Lung (tissue), 12 donors: ENCODE results near the gene PNMA8B. TPM values are rescaled to one million over a fixed set of nuclear protein-coding genes. Genes with fewer than 3 reads are reported as not detected.

Experiments
- ATAC-seq: fragments of 200-7000 bp; cut with Tn5 transposase; one replicate; pipeline ENCODE4 v1.9.1; 2020; ENCODE audit warnings: moderate number of reproducible peaks; ENCODE audit not compliant: insufficient read depth, low FRiP score
- DNase-seq, 3 donors: peaks; one replicate each; pipeline ENCODE4 v3.0.0-alpha.2; 2013 to 2017
- H3K27ac ChIP-seq, 2 donors: one replicate each; pipeline ENCODE4 v1.5.1; 2013; ENCODE audit warnings: mild to moderate bottlenecking in 2 of 2, moderate library complexity in 2 of 2, control low read depth in 1 of 2, inconsistent platforms in 1 of 2, low read depth in 1 of 2, low read length in 1 of 2
- H3K27me3 ChIP-seq, 3 donors: one replicate each; pipeline ENCODE4 v1.5.1; 2013; ENCODE audit warnings: low read length in 2 of 3; ENCODE audit not compliant: control insufficient read depth in 3 of 3, insufficient read depth in 3 of 3
- H3K36me3 ChIP-seq, 4 donors: one replicate each; pipeline ENCODE4 v1.5.1; 2013; ENCODE audit warnings: low read length in 4 of 4, mild to moderate bottlenecking in 1 of 4, moderate library complexity in 1 of 4; ENCODE audit not compliant: control insufficient read depth in 4 of 4, insufficient read depth in 4 of 4
- H3K4me1 ChIP-seq, 5 donors: one replicate each; pipeline ENCODE4 v1.5.1; 2013; ENCODE audit warnings: low read length in 5 of 5, mild to moderate bottlenecking in 2 of 5, moderate library complexity in 1 of 5; ENCODE audit not compliant: control insufficient read depth in 5 of 5, insufficient read depth in 5 of 5
- H3K4me3 ChIP-seq: one replicate; pipeline ENCODE4 v1.5.1; 2013; ENCODE audit warnings: mild to moderate bottlenecking, control low read depth, moderate library complexity
- H3K9ac ChIP-seq, 2 donors: one replicate each; pipeline ENCODE4 v1.5.1; 2013; ENCODE audit warnings: low read length in 2 of 2, control low read depth in 1 of 2; ENCODE audit not compliant: insufficient read depth in 1 of 2
- H3K9me3 ChIP-seq, 4 donors: one replicate each; pipeline ENCODE4 v1.5.1; 2013; ENCODE audit warnings: low read length in 3 of 4, mild to moderate bottlenecking in 1 of 4, moderate library complexity in 1 of 4; ENCODE audit not compliant: control insufficient read depth in 4 of 4, insufficient read depth in 3 of 4
- WGBS, 2 donors: extraction: QIAGEN DNeasy Blood & Tissue Kit; methylation state at CpG; one replicate each; pipeline ENCODE4 v1.1.7; 2013; 5-methylcytosine and 5-hydroxymethylcytosine counted together
- polyA plus RNA-seq, 2 donors: library from polyadenylated mRNA; stranded (reverse); fragments of 200-250 nt; gene quantifications; one replicate each; pipeline ENCODE4 v1.2.1, GENCODE V29; 2013
- total RNA-seq, 2 donors: library from RNA; depleted of rRNA in 1 of 2; stranded (reverse); fragments of >200 nt in 1 of 2; gene quantifications; one replicate each; pipeline ENCODE4 v1.2.1, GENCODE V29; 2014 to 2021
- TF ChIP-seq, protein P1 (sequence below): IDR thresholded peaks from 2 replicates; pipeline ENCODE4 v1.5.1; 2012; ENCODE audit warnings: mild to moderate bottlenecking; ENCODE audit errors: control extremely low read depth, extremely low read depth
- donor health status: control.
- donor health status: control.
- donor health status: Bipolar disorder and iron deficiency.
- donor health status: healthy.
- donor health status: DM: yes; HTN: yes; CAD: no.

The PNMA8B gene
- total and polyA plus RNA-seq, 4 donors: 0.48 to 4.1 (median 1.2) TPM

DNA sequence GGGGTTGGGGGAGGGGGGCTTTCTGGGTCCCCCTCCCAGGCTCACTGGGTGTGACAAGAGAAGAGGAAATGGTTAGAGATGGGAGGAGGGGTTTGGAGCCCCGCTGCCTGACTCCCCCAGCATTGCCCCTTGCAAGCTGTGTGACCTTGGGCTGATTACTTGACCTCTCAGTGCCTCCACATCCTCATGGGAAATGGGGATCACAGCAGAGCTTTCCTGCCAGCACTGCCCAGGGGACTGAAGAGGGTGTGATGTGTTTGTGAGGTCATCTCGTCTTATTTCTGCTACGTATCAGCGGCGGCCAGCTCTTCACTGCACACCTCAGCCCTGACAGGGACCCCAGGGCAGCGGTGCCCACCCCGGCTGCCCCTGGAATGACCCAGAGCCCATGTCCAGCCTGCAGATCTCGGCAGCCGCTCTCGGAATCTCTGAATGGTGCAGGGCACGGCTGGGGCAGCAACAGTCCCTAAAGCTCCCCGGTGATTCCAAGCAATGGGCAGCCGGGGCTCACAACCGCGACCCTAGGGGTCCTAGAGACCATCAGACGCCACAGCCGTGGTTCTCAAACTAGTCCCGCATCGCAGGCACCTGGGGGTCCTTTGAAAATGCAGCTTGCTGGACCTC lies 8.4 kb downstream of the PNMA8B start:
- peaks cover 2 to 36% (median 9%) of the 10 kb centered on the region in 3 donors for H3K27me3 ChIP-seq
- TF ChIP-seq, protein P1, sequence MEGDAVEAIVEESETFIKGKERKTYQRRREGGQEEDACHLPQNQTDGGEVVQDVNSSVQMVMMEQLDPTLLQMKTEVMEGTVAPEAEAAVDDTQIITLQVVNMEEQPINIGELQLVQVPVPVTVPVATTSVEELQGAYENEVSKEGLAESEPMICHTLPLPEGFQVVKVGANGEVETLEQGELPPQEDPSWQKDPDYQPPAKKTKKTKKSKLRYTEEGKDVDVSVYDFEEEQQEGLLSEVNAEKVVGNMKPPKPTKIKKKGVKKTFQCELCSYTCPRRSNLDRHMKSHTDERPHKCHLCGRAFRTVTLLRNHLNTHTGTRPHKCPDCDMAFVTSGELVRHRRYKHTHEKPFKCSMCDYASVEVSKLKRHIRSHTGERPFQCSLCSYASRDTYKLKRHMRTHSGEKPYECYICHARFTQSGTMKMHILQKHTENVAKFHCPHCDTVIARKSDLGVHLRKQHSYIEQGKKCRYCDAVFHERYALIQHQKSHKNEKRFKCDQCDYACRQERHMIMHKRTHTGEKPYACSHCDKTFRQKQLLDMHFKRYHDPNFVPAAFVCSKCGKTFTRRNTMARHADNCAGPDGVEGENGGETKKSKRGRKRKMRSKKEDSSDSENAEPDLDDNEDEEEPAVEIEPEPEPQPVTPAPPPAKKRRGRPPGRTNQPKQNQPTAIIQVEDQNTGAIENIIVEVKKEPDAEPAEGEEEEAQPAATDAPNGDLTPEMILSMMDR: no peak
- no peaks in the 10 kb centered on the region for H3K36me3 ChIP-seq
- DNase-seq (peak in 1 of 3 donors; percentile 53), ATAC-seq (no peak)
- no peak overlapping the region for H3K4me3 ChIP-seq
- no peak overlapping the region for H3K27ac ChIP-seq
- peak overlapping the region in 1 of 2 donors; percentile 61 for H3K9ac ChIP-seq
- peaks cover 0 to 5% (median 0%) of the 10 kb centered on the region in 4 donors for H3K9me3 ChIP-seq
- 15 to 19% methylated on average over 19 of the region's 19 CpGs for WGBS, 2 donors
- H3K4me1 ChIP-seq: peaks cover 0 to 24% (median 5%) of the 10 kb centered on the region in 5 donors

DNA sequence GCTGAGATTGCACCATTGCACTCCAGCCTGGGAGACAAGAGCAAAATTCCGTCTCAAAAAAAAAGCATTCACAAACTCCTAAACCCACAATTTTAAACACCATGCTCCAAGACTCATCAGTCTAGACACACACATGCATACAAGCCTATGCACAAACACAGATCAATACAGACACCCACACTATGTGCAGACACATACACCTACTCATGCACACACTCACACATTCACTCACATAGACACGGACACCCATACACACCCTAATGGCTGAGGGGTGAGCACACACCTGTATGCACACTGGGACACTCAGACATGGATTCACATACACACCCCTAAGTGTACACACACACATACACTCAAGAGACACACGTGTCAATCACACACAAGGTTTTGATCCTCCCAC lies 9.3 kb downstream of the PNMA8B start:
- no peak overlapping the region for H3K27ac ChIP-seq
- no peak overlapping the region for H3K9ac ChIP-seq
- ATAC-seq (no peak), DNase-seq (no peak)
- H3K4me3 ChIP-seq: no peak overlapping the region
- peaks cover 0 to 5% (median 0%) of the 10 kb centered on the region in 4 donors for H3K9me3 ChIP-seq
- TF ChIP-seq, protein P1: no peak
- 83 to 92% methylated on average over 3 of the region's 3 CpGs for WGBS, 2 donors
- H3K4me1 ChIP-seq: peaks cover 0 to 33% (median 5%) of the 10 kb centered on the region in 5 donors
- H3K36me3 ChIP-seq: no peaks in the 10 kb centered on the region
- H3K27me3 ChIP-seq: peaks cover 2 to 29% (median 9%) of the 10 kb centered on the region in 3 donors

DNA sequence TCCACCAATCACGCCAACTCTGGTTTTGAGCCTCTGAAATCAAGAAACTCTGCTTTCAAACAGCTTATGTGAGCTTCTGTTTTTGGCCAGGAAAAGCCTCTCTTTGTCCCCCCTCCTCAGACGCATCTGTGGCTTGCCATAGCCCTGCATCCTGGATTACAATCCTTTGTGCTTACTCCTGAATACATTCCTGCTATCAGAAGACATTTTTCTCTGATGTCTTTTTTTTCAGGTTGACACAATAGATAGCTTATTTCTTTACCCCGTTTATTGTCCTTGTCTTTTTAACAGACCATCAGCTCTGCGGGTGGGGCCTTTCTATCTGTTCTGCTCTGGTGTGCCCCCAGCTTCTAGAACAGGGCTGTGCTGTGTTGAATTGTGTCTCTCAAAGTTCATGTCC lies 11.0 kb downstream of the PNMA8B start:
- Histone ChIP-seq H3K27me3 (peaks cover 2 to 15% (median 7%) of the 10 kb centered on the region in 3 donors), H3K4me1 (peaks cover 0 to 39% (median 11%) of the 10 kb centered on the region in 5 donors), H3K9me3 (peaks cover 0 to 3% (median 0%) of the 10 kb centered on the region in 4 donors), H3K9ac (no peak overlapping the region), H3K4me3 (no peak overlapping the region), H3K36me3 (no peaks in the 10 kb centered on the region), H3K27ac (no peak overlapping the region)
- TF ChIP-seq, protein P1: no peak
- DNase-seq (no peak), ATAC-seq (no peak)
- 69 to 70% methylated on average over 4 of the region's 4 CpGs for WGBS, 2 donors
